ENCODE measurements around the gene ACAP3. TPM values are rescaled to one million over a fixed set of nuclear protein-coding genes. Genes with fewer than 3 reads are reported as not detected.

ACAP3 gene
- total RNA-seq, 4 donors from 2014 or later: 34.3 to 125 (median 69.6) TPM

- no peak for DNase-seq (ENCODE audit: low spot score in 2 of 2)
- Histone ChIP-seq H3K36me3 (peaks cover 6 to 96% (median 22%) of the 10 kb centered on the region in 3 donors), H3K27ac (no peak overlapping the region), H3K4me1 (peaks cover 0 to 16% (median 0%) of the 10 kb centered on the region in 4 donors), H3K27me3 (no peaks in the 10 kb centered on the region), H3K4me3 (no peak overlapping the region), H3K9me3 (no peaks in the 10 kb centered on the region)
- no peak for TF ChIP-seq EP300 (IDR thresholded peaks at IDR 0.05)
- TF ChIP-seq, protein P1, sequence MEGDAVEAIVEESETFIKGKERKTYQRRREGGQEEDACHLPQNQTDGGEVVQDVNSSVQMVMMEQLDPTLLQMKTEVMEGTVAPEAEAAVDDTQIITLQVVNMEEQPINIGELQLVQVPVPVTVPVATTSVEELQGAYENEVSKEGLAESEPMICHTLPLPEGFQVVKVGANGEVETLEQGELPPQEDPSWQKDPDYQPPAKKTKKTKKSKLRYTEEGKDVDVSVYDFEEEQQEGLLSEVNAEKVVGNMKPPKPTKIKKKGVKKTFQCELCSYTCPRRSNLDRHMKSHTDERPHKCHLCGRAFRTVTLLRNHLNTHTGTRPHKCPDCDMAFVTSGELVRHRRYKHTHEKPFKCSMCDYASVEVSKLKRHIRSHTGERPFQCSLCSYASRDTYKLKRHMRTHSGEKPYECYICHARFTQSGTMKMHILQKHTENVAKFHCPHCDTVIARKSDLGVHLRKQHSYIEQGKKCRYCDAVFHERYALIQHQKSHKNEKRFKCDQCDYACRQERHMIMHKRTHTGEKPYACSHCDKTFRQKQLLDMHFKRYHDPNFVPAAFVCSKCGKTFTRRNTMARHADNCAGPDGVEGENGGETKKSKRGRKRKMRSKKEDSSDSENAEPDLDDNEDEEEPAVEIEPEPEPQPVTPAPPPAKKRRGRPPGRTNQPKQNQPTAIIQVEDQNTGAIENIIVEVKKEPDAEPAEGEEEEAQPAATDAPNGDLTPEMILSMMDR (IDR thresholded peaks at IDR 0.05): no peak
- no peak for TF ChIP-seq POLR2A (IDR thresholded peaks at IDR 0.05)
- 92 to 94% methylated on average over 8 of the region's 8 CpGs for WGBS, 2 donors
Observed at GRCh38 chr1:1262758-1263157, 45.0 kb downstream of the ACAP3 start.

DNA sequence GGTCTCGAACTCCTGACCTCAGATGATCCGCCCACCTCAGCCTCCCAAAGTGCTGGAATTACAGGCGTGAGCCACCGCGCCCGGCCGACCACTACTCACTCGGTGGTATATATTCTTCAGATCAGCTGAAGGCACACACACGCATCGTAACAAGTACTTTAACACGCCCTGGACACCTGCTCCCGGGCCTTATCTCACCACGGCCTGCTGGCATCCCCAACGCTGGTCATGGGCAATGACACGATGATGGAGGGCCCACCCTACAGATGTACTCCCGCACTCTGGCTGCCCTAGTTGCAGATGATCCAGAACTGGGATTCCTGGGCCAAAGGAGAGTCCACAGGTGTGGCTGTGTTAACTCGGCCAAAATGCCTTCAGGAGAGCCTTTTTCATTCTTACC, 45.7 kb downstream of the ACAP3 start:
- TF ChIP-seq, protein P1 (IDR thresholded peaks at IDR 0.05): no peak
- TF ChIP-seq POLR2A (IDR thresholded peaks at IDR 0.05) (no peak), EP300 (IDR thresholded peaks at IDR 0.05) (no peak)
- Histone ChIP-seq H3K27me3 (no peaks in the 10 kb centered on the region), H3K36me3 (peaks cover 6 to 94% (median 22%) of the 10 kb centered on the region in 3 donors), H3K27ac (no peak overlapping the region), H3K4me3 (no peak overlapping the region), H3K4me1 (peaks cover 0 to 15% (median 0%) of the 10 kb centered on the region in 4 donors), H3K9me3 (no peaks in the 10 kb centered on the region)
- DNase-seq (ENCODE audit: low spot score in 2 of 2): no peak
- WGBS, 2 donors: 95 to 96% methylated on average over 17 of the region's 17 CpGs

- H3K27me3 ChIP-seq: no peaks in the 10 kb centered on the region
- H3K36me3 ChIP-seq: peaks cover 6 to 94% (median 18%) of the 10 kb centered on the region in 3 donors
- TF ChIP-seq EP300 (IDR thresholded peaks at IDR 0.05): no peak
- TF ChIP-seq POLR2A (IDR thresholded peaks at IDR 0.05): no peak
- TF ChIP-seq, protein P1 (IDR thresholded peaks at IDR 0.05): no peak
- WGBS, 2 donors: 68 to 72% methylated on average over 16 of the region's 16 CpGs
- H3K4me3 ChIP-seq: no peak overlapping the region
- H3K9me3 ChIP-seq: no peaks in the 10 kb centered on the region
- peaks cover 0 to 15% (median 0%) of the 10 kb centered on the region in 4 donors for H3K4me1 ChIP-seq
- no peak for DNase-seq (ENCODE audit: low spot score in 2 of 2)
- no peak overlapping the region for H3K27ac ChIP-seq
Observed at GRCh38 chr1:1260843-1261560, 46.7 kb downstream of the ACAP3 start.

DNA sequence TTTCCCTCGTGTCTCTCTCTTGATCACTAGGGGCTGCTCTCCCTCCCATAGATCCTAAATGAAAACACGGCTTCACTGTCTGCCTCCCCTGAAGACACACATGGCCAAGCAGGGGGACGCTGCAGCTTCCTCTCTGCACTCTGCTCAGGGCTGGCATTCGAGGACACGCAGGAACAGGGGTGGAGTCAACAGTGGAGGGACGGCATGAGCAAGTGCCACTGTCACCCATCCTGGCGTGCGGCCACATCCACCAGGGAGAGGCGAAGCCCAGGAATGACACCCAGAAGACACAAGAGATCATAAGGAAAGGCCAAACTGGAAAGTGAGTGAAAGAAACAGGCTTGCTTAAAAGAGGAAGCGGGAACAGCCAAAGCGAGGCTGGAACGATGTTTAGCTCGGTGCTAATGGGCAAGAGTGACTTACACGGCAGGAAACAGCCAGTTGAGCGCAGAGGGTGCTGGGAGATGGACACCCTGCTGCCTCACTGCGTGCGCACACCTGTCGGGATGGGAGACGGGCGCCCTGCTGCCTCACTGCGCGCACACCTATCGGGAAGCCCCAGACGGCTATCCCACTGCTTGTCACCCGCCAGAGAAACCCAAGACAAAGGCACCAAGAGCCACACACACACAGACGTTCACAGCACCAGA, 47.7 kb downstream of the ACAP3 start:
- TF ChIP-seq EP300 (IDR thresholded peaks at IDR 0.05): no peak
- TF ChIP-seq, protein P1 (IDR thresholded peaks at IDR 0.05): no peak
- DNase-seq (ENCODE audit: low spot score in 2 of 2): no peak
- 81 to 87% methylated on average over 26 of the region's 26 CpGs for WGBS, 2 donors
- Histone ChIP-seq H3K36me3 (peaks cover 4 to 94% (median 18%) of the 10 kb centered on the region in 3 donors), H3K27ac (no peak overlapping the region), H3K9me3 (no peaks in the 10 kb centered on the region), H3K27me3 (no peaks in the 10 kb centered on the region), H3K4me1 (peaks cover 0 to 12% (median 0%) of the 10 kb centered on the region in 4 donors), H3K4me3 (no peak overlapping the region)

- Histone ChIP-seq H3K36me3 (peaks cover 4 to 94% (median 21%) of the 10 kb centered on the region in 3 donors), H3K4me1 (peaks cover 0 to 7% (median 0%) of the 10 kb centered on the region in 4 donors), H3K27me3 (no peaks in the 10 kb centered on the region), H3K27ac (no peak overlapping the region), H3K4me3 (no peak overlapping the region), H3K9me3 (no peaks in the 10 kb centered on the region)
- WGBS, 2 donors: 89 to 95% methylated on average over 18 of the region's 18 CpGs
- DNase-seq (ENCODE audit: low spot score in 2 of 2): no peak
- no peak for TF ChIP-seq POLR2A (IDR thresholded peaks at IDR 0.05)
- no peak for TF ChIP-seq EP300 (IDR thresholded peaks at IDR 0.05)
- TF ChIP-seq, protein P1 (IDR thresholded peaks at IDR 0.05): no peak
Observed at GRCh38 chr1:1259540-1259939, 48.2 kb downstream of the ACAP3 start.

Measured in tibial nerve (tissue), 4 donors.